ENCODE results near the gene STX3. TPM values are rescaled to one million over a fixed set of nuclear protein-coding genes. Genes with fewer than 3 reads are reported as not detected.

The STX3 gene
- total and polyA plus RNA-seq, 5 experiments from 2014 or later, result 2.8 to 11.2 (median 3.6) TPM

GRCh38 chr11:59761993-59762392 is 6.8 kb downstream of the STX3 start:
- Mint-ChIP-seq H3K27me3 (no peaks in the 10 kb centered on the region), H3K36me3 (no peaks in the 10 kb centered on the region), H3K27ac (no peak overlapping the region), H3K9me3 (no peaks in the 10 kb centered on the region), H3K4me1 (peaks cover 6 to 11% (median 8%) of the 10 kb centered on the region in 4 donors), H3K4me3 (no peak overlapping the region)
- POLR2A ChIA-PET, result no interaction called here
- DNase-seq, result no peak
- ATAC-seq, result no peak

GRCh38 chr11:59765068-59765735 is 10.0 kb downstream of the STX3 start:
- H3K9me3 Mint-ChIP-seq, result no peaks in the 10 kb centered on the region
- peak overlapping the region in 1 of 10 donors; percentile 58 for H3K27ac Mint-ChIP-seq
- H3K4me1 Mint-ChIP-seq, result peaks cover 2 to 6% (median 6%) of the 10 kb centered on the region in 4 donors
- H3K36me3 Mint-ChIP-seq, result no peaks in the 10 kb centered on the region
- DNase-seq (no peak), ATAC-seq (no peak)
- no peaks in the 10 kb centered on the region for H3K27me3 Mint-ChIP-seq
- POLR2A ChIA-PET, result no interaction called here
- H3K4me3 Mint-ChIP-seq, result peak overlapping the region in 1 of 10 donors; percentile 3

GRCh38 chr11:59766542-59767224 is 11.5 kb downstream of the STX3 start:
- H3K4me3 Mint-ChIP-seq, result peak overlapping the region in 9 of 10 donors; percentile 15 to 62 (median 43)
- H3K27me3 Mint-ChIP-seq, result no peaks in the 10 kb centered on the region
- no peaks in the 10 kb centered on the region for H3K36me3 Mint-ChIP-seq
- H3K4me1 Mint-ChIP-seq, result peaks cover 6 to 17% (median 11%) of the 10 kb centered on the region in 4 donors
- no peak for ATAC-seq
- POLR2A ChIA-PET, result interaction anchor here (0.7 to 2.9 kb wide), 2 partner anchors 11 to 19 kb away, joined by 3 to 13 read pairs; partner anchors contain the start of gene STX3
- no peak for DNase-seq
- no peaks in the 10 kb centered on the region for H3K9me3 Mint-ChIP-seq
- peak overlapping the region in 7 of 10 donors; percentile 2 to 80 (median 30) for H3K27ac Mint-ChIP-seq

GRCh38 chr11:59767225-59767611 is 12.0 kb downstream of the STX3 start:
- H3K36me3 Mint-ChIP-seq, result no peaks in the 10 kb centered on the region
- ATAC-seq (peak; percentile 39 to 76), DNase-seq (peak in 3 of 10 donors; percentile 17 to 34 (median 33))
- H3K4me3 Mint-ChIP-seq, result peak overlapping the region in 7 of 10 donors; percentile 18 to 62 (median 43)
- no peaks in the 10 kb centered on the region for H3K27me3 Mint-ChIP-seq
- POLR2A ChIA-PET, result interaction anchor here (0.7 to 2.9 kb wide), 2 partner anchors 11 to 18 kb away, joined by 3 to 13 read pairs; partner anchors contain the start of gene STX3
- peaks cover 12 to 22% (median 16%) of the 10 kb centered on the region in 4 donors for H3K4me1 Mint-ChIP-seq
- H3K9me3 Mint-ChIP-seq, result no peaks in the 10 kb centered on the region
- peak overlapping the region in 8 of 10 donors; percentile 2 to 80 (median 21) for H3K27ac Mint-ChIP-seq

- H3K27ac Mint-ChIP-seq, result no peak overlapping the region
- peaks cover 15 to 38% (median 25%) of the 10 kb centered on the region in 4 donors for H3K4me1 Mint-ChIP-seq
- peaks cover 0 to 7% (median 5%) of the 10 kb centered on the region in 3 donors for H3K36me3 Mint-ChIP-seq
- H3K4me3 Mint-ChIP-seq, result no peak overlapping the region
- H3K27me3 Mint-ChIP-seq, result no peaks in the 10 kb centered on the region
- no peak for ATAC-seq
- no peak for DNase-seq
- POLR2A ChIA-PET, result no interaction called here
- H3K9me3 Mint-ChIP-seq, result no peaks in the 10 kb centered on the region
Measured at GRCh38 chr11:59769111-59769510, 13.9 kb downstream of the STX3 start.

- Mint-ChIP-seq H3K27me3 (no peaks in the 10 kb centered on the region), H3K4me1 (peaks cover 15 to 38% (median 25%) of the 10 kb centered on the region in 4 donors)
Measured at GRCh38 chr11:59769828-59770227, 14.7 kb downstream of the STX3 start.

GRCh38 chr11:59770319-59770718 is 15.1 kb downstream of the STX3 start:
- no peak overlapping the region for H3K4me3 Mint-ChIP-seq
- peaks cover 11 to 34% (median 22%) of the 10 kb centered on the region in 4 donors for H3K4me1 Mint-ChIP-seq
- no peaks in the 10 kb centered on the region for H3K9me3 Mint-ChIP-seq
- no peaks in the 10 kb centered on the region for H3K27me3 Mint-ChIP-seq
- no peak for DNase-seq
- peaks cover 0 to 14% (median 13%) of the 10 kb centered on the region in 3 donors for H3K36me3 Mint-ChIP-seq
- H3K27ac Mint-ChIP-seq, result peak overlapping the region in 1 of 10 donors; percentile 43
- POLR2A ChIA-PET, result interaction anchor here (1.4 kb wide), 1 partner anchor 11 kb away, joined by 4 read pairs; no protein-coding TSS in a partner anchor
- ATAC-seq, result no peak

More at GRCh38 chr11:59769828-59770227, 14.7 kb downstream of the STX3 start:
- Mint-ChIP-seq H3K27ac (no peak overlapping the region), H3K9me3 (no peaks in the 10 kb centered on the region), H3K36me3 (peaks cover 0 to 11% (median 8%) of the 10 kb centered on the region in 3 donors), H3K4me3 (no peak overlapping the region)
- no peak for ATAC-seq
- DNase-seq, result no peak
- POLR2A ChIA-PET, result no interaction called here

GRCh38 chr11:59770869-59771268 is 15.7 kb downstream of the STX3 start:
- peak overlapping the region in 3 of 10 donors; percentile 8 to 51 (median 9) for H3K27ac Mint-ChIP-seq
- peaks cover 0 to 19% (median 19%) of the 10 kb centered on the region in 3 donors for H3K36me3 Mint-ChIP-seq
- no peaks in the 10 kb centered on the region for H3K9me3 Mint-ChIP-seq
- no peaks in the 10 kb centered on the region for H3K27me3 Mint-ChIP-seq
- no peak overlapping the region for H3K4me3 Mint-ChIP-seq
- H3K4me1 Mint-ChIP-seq, result peaks cover 11 to 33% (median 21%) of the 10 kb centered on the region in 4 donors
- no peak for ATAC-seq
- POLR2A ChIA-PET, result interaction anchor here (1.4 kb wide), 1 partner anchor 11 kb away, joined by 4 read pairs; no protein-coding TSS in a partner anchor
- DNase-seq, result no peak

- Mint-ChIP-seq H3K4me3 (peak overlapping the region in 4 of 10 donors; percentile 12 to 58 (median 57)), H3K9me3 (no peaks in the 10 kb centered on the region), H3K4me1 (peaks cover 11 to 37% (median 21%) of the 10 kb centered on the region in 4 donors), H3K36me3 (peaks cover 0 to 20% (median 20%) of the 10 kb centered on the region in 3 donors), H3K27me3 (no peaks in the 10 kb centered on the region), H3K27ac (peak overlapping the region in 2 of 10 donors; percentile 60 to 82)
- no peak for ATAC-seq
- DNase-seq, result no peak
- POLR2A ChIA-PET, result interaction anchor here (1.4 kb wide), 1 partner anchor 12 kb away, joined by 4 read pairs; no protein-coding TSS in a partner anchor
Measured at GRCh38 chr11:59771605-59772004, 16.4 kb downstream of the STX3 start.

GRCh38 chr11:59773083-59773440 is 17.9 kb downstream of the STX3 start:
- DNase-seq (peak in 1 of 10 donors; percentile 9), ATAC-seq (peak in 1 of 2 donors; percentile 33)
- peak overlapping the region in 6 of 10 donors; percentile 25 to 86 (median 53) for H3K27ac Mint-ChIP-seq
- POLR2A ChIA-PET, result no interaction called here
- no peaks in the 10 kb centered on the region for H3K9me3 Mint-ChIP-seq
- H3K27me3 Mint-ChIP-seq, result no peaks in the 10 kb centered on the region
- H3K4me1 Mint-ChIP-seq, result peaks cover 11 to 42% (median 21%) of the 10 kb centered on the region in 4 donors
- peaks cover 0 to 24% (median 20%) of the 10 kb centered on the region in 3 donors for H3K36me3 Mint-ChIP-seq
- H3K4me3 Mint-ChIP-seq, result peak overlapping the region in 4 of 10 donors; percentile 8 to 64 (median 34)

GRCh38 chr11:59776210-59777066 is 21.3 kb downstream of the STX3 start:
- peaks cover 1 to 24% (median 24%) of the 10 kb centered on the region in 3 donors for H3K36me3 Mint-ChIP-seq
- H3K4me3 Mint-ChIP-seq, result no peak overlapping the region
- POLR2A ChIA-PET, result no interaction called here
- DNase-seq (no peak), ATAC-seq (no peak)
- H3K27ac Mint-ChIP-seq, result no peak overlapping the region
- no peaks in the 10 kb centered on the region for H3K9me3 Mint-ChIP-seq
- no peaks in the 10 kb centered on the region for H3K27me3 Mint-ChIP-seq
- peaks cover 7 to 33% (median 19%) of the 10 kb centered on the region in 4 donors for H3K4me1 Mint-ChIP-seq

- no peaks in the 10 kb centered on the region for H3K27me3 Mint-ChIP-seq
- H3K4me3 Mint-ChIP-seq, result no peak overlapping the region
- POLR2A ChIA-PET, result no interaction called here
- peaks cover under 1 to 26% (median 12%) of the 10 kb centered on the region in 4 donors for H3K4me1 Mint-ChIP-seq
- H3K9me3 Mint-ChIP-seq, result no peaks in the 10 kb centered on the region
- H3K36me3 Mint-ChIP-seq, result peaks cover 4 to 27% (median 24%) of the 10 kb centered on the region in 3 donors
- DNase-seq, result no peak
- no peak for ATAC-seq
- no peak overlapping the region for H3K27ac Mint-ChIP-seq
Measured at GRCh38 chr11:59777104-59777503, 21.9 kb downstream of the STX3 start.

All from naive thymus-derived CD8-positive, alpha-beta T cell (primary cell).